Lower leg skin (tissue), 3 donors: Measurements from ENCODE around the gene SEPTIN7.

Experiments used
- POLR2A ChIP-seq, 2 donors: fragments of 450-650 bp; IDR thresholded peaks; one replicate each; pipeline ENCODE4 v1.6.1; 2016 to 2017; ENCODE audit warnings: antibody characterized with exemption in 2 of 2, mild to moderate bottlenecking in 1 of 2, moderate library complexity in 1 of 2
- TF ChIP-seq, protein P1 (sequence below), 3 donors: fragments of 450-650 bp; IDR thresholded peaks; one replicate each; pipeline ENCODE4 v1.5.1; 2016; ENCODE audit warnings: antibody characterized with exemption in 3 of 3, mild to moderate bottlenecking in 3 of 3, moderate library complexity in 2 of 3

- no peak for TF ChIP-seq POLR2A (IDR thresholded peaks at IDR 0.05)
- TF ChIP-seq, protein P1, sequence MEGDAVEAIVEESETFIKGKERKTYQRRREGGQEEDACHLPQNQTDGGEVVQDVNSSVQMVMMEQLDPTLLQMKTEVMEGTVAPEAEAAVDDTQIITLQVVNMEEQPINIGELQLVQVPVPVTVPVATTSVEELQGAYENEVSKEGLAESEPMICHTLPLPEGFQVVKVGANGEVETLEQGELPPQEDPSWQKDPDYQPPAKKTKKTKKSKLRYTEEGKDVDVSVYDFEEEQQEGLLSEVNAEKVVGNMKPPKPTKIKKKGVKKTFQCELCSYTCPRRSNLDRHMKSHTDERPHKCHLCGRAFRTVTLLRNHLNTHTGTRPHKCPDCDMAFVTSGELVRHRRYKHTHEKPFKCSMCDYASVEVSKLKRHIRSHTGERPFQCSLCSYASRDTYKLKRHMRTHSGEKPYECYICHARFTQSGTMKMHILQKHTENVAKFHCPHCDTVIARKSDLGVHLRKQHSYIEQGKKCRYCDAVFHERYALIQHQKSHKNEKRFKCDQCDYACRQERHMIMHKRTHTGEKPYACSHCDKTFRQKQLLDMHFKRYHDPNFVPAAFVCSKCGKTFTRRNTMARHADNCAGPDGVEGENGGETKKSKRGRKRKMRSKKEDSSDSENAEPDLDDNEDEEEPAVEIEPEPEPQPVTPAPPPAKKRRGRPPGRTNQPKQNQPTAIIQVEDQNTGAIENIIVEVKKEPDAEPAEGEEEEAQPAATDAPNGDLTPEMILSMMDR (IDR thresholded peaks at IDR 0.05) = no peak
Measured at GRCh38 chr7:35792873-35793489, 7.9 kb upstream of the SEPTIN7 start.
